DOHH2 (cell line): ENCODE data around the gene TMEM141.
"Not testable (repeated sequence)": the region's sequence is repeated elsewhere in the genome, so short reads cannot be mapped to it uniquely, and the experiment has no call there.

Experiments used
- H3F3A ChIP-seq: fragments of 200-600 bp; sonication (generic), shearing (Covaris generic); 2 replicates; pipeline ENCODE4 v1.6.0; 2016; ENCODE audit warnings: antibody characterized with exemption, mild to moderate bottlenecking; ENCODE audit not compliant: control insufficient read depth, insufficient read depth
- H3K27ac ChIP-seq: fragments of 200-600 bp; sonication (generic); 2 replicates; pipeline ENCODE4 v1.5.1; 2014; ENCODE audit warnings: low read depth, mild to moderate bottlenecking, low read length, moderate library complexity
- H3K27me3 ChIP-seq: fragments of 200-600 bp; sonication (generic); 2 replicates; pipeline ENCODE4 v1.6.1; 2014; ENCODE audit warnings: mild to moderate bottlenecking, low read length, mixed read lengths; ENCODE audit not compliant: control insufficient read depth
- H3K36me3 ChIP-seq: fragments of 200-600 bp; sonication (generic); 2 replicates; pipeline ENCODE4 v1.6.1; 2014; ENCODE audit warnings: mild to moderate bottlenecking, low read length, moderate library complexity, mixed read lengths; ENCODE audit not compliant: control insufficient read depth
- H3K4me1 ChIP-seq: fragments of 200-600 bp; sonication (generic); 2 replicates; pipeline ENCODE4 v1.6.1; 2014; ENCODE audit warnings: mild to moderate bottlenecking, low read length, mixed read lengths; ENCODE audit not compliant: control insufficient read depth
- H3K4me2 ChIP-seq: fragments of 200-600 bp; sonication (generic); 2 replicates; pipeline ENCODE4 v1.6.0; 2014; ENCODE audit warnings: mild to moderate bottlenecking, low read length, moderate library complexity
- H3K4me3 ChIP-seq: fragments of 200-600 bp; sonication (generic); 2 replicates; pipeline ENCODE4 v1.5.1; 2014; ENCODE audit warnings: mild to moderate bottlenecking, low read length, mixed read lengths
- H3K79me2 ChIP-seq: fragments of 200-600 bp; sonication (generic); 2 replicates; pipeline ENCODE4 v1.6.1; 2014; ENCODE audit warnings: mild to moderate bottlenecking, low read length, mixed read lengths; ENCODE audit not compliant: control insufficient read depth
- H3K9me2 ChIP-seq: fragments of 200-600 bp; sonication (generic); replicated peaks from 2 replicates; pipeline ENCODE4 v1.6.1; 2014; ENCODE audit warnings: mild to moderate bottlenecking, low read length, mixed read lengths; ENCODE audit not compliant: control insufficient read depth
- H3K9me3 ChIP-seq: fragments of 200-600 bp; sonication (generic); 2 replicates; pipeline ENCODE4 v1.6.1; 2014; ENCODE audit warnings: antibody characterized with exemption, low read length, mixed read lengths; ENCODE audit not compliant: control insufficient read depth, insufficient read depth
- H4K20me1 ChIP-seq: fragments of 200-600 bp; sonication (generic); 2 replicates; pipeline ENCODE4 v1.6.0; 2014; ENCODE audit warnings: low read depth, mild to moderate bottlenecking, antibody characterized with exemption, low read length, moderate library complexity; ENCODE audit not compliant: control insufficient read depth, insufficient read depth
- EZH2phosphoT487 ChIP-seq: fragments of 200-600 bp; sonication (generic); IDR thresholded peaks from 2 replicates; pipeline ENCODE4 v1.6.1; 2017; ENCODE audit warnings: borderline replicate concordance, mild to moderate bottlenecking, antibody characterized with exemption, low read length, moderate library complexity, mixed read lengths
- TF ChIP-seq, protein P1 (sequence below): fragments of 200-600 bp; sonication (generic); IDR thresholded peaks from one replicate; pipeline ENCODE4 v1.5.1; 2014; ENCODE audit warnings: antibody characterized with exemption, mild to moderate bottlenecking, low read depth, low read length; ENCODE audit not compliant: poor library complexity, severe bottlenecking

TMEM141 gene

DNA sequence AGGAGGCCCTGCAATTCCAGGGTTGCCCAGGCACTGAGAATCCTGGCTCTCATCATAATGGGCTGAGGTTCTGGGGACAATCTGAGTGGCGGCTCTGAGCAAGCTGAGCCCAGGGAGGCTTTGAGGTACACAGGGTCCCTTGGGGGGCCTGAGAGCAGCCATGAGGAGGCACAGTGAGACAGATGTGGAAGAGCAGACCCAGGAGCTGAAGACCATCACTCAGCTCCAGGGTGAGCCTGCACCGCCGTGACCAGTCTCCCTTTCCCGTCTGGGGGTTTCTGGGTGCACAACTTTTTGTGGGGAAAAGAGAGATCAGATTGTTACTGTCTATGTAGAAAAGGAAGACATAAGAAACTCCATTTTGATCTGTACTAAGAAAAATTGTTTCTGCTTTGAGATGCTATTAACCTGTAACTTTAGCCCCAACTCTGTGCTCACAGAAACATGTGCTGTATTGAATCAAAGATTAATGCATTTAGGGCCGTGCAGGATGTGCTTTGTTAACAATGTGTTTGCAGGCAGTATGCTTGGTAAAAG, 5.2 kb downstream of the TMEM141 start, which contains the start of gene CCDC183:
TSS of gene CCDC183 (plus strand) at position 101 of the 537 bp plus-strand sequence. CDS start at position 161, 60 bp downstream.
- no peaks in the 10 kb centered on the region; the same call in 1 of the 2 replicates for H4K20me1 ChIP-seq
- H3K36me3 ChIP-seq, result peaks cover 9% of the 10 kb centered on the region; the same call in 1 of the 2 replicates
- H3K4me3 ChIP-seq, result 0 out of 2 replicates have a peak within 1 kb of the TSS, but pooled peaks have one; percentile 20
- peaks cover 3% of the 10 kb centered on the region; the same call in 1 of the 2 replicates for H3K79me2 ChIP-seq
- H3K9me3 ChIP-seq, result no peaks in the 10 kb centered on the region
- H3K4me2 ChIP-seq, result peak within 1 kb of the TSS; percentile 47
- peaks cover 49% of the 10 kb centered on the region for H3K4me1 ChIP-seq
- TF ChIP-seq, protein P1, sequence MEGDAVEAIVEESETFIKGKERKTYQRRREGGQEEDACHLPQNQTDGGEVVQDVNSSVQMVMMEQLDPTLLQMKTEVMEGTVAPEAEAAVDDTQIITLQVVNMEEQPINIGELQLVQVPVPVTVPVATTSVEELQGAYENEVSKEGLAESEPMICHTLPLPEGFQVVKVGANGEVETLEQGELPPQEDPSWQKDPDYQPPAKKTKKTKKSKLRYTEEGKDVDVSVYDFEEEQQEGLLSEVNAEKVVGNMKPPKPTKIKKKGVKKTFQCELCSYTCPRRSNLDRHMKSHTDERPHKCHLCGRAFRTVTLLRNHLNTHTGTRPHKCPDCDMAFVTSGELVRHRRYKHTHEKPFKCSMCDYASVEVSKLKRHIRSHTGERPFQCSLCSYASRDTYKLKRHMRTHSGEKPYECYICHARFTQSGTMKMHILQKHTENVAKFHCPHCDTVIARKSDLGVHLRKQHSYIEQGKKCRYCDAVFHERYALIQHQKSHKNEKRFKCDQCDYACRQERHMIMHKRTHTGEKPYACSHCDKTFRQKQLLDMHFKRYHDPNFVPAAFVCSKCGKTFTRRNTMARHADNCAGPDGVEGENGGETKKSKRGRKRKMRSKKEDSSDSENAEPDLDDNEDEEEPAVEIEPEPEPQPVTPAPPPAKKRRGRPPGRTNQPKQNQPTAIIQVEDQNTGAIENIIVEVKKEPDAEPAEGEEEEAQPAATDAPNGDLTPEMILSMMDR, result no peak
- TF ChIP-seq EZH2phosphoT487, result no peak
- no peaks in the 10 kb centered on the region for H3K9me2 ChIP-seq
- no peak within 1 kb of the TSS for H3K27ac ChIP-seq
- H3K27me3 ChIP-seq, result peaks cover 21% of the 10 kb centered on the region
- 0 out of 2 replicates have a peak, but pooled peaks cover 7% of the 10 kb centered on the region for H3F3A ChIP-seq

GRCh38 chr9:136796775-136797347, 5.7 kb downstream of the TMEM141 start:
- Histone ChIP-seq H3K4me1 (peaks cover 49% of the 10 kb centered on the region), H3K27me3 (peaks cover 24% of the 10 kb centered on the region)
- H3K4me3 ChIP-seq, H3K79me2 ChIP-seq, H3K36me3 ChIP-seq, H3K27ac ChIP-seq, H3K9me2 ChIP-seq, H3F3A ChIP-seq, H3K4me2 ChIP-seq, H4K20me1 ChIP-seq, H3K9me3 ChIP-seq: not testable (repeated sequence)

GRCh38 chr9:136798708-136799078, 7.5 kb downstream of the TMEM141 start:
- Histone ChIP-seq H4K20me1 (no peaks in the 10 kb centered on the region; the same call in 1 of the 2 replicates), H3K4me2 (no peak overlapping the region), H3K9me3 (no peaks in the 10 kb centered on the region), H3F3A (0 out of 2 replicates have a peak, but pooled peaks cover 7% of the 10 kb centered on the region), H3K9me2 (no peaks in the 10 kb centered on the region), H3K79me2 (no peaks in the 10 kb centered on the region), H3K27me3 (peaks cover 30% of the 10 kb centered on the region), H3K4me1 (peaks cover 43% of the 10 kb centered on the region), H3K36me3 (no peaks in the 10 kb centered on the region), H3K4me3 (no peak overlapping the region), H3K27ac (no peak overlapping the region)
- no peak for TF ChIP-seq EZH2phosphoT487
- TF ChIP-seq, protein P1, result no peak
